22Rv1 (cell line): Measurements from ENCODE around the gene ZNF778.

ENCODE experiments used
- H3K27ac ChIP-seq: fragments of 450-650 bp; 2 replicates; pipeline ENCODE4 v1.5.1; 2017
- CTCF ChIP-seq: fragments of 450-650 bp; IDR thresholded peaks from 2 replicates; pipeline ENCODE4 v1.5.1; 2017; ENCODE audit warnings: mild to moderate bottlenecking
- ZFX ChIP-seq: fragments of 450-650 bp; IDR thresholded peaks from 2 replicates; pipeline ENCODE4 v1.6.1; 2017; ENCODE audit warnings: antibody characterized with exemption, borderline replicate concordance

The ZNF778 gene

GRCh38 chr16:89224665-89225064, 7.2 kb downstream of the ZNF778 start:
- TF ChIP-seq CTCF (no peak), ZFX (no peak)
- H3K27ac ChIP-seq = no peak overlapping the region

GRCh38 chr16:89230255-89230654, 12.8 kb downstream of the ZNF778 start:
- no peak overlapping the region for H3K27ac ChIP-seq
- TF ChIP-seq CTCF (no peak), ZFX (no peak)

GRCh38 chr16:89232107-89232506, 14.6 kb downstream of the ZNF778 start:
- TF ChIP-seq CTCF (no peak), ZFX (no peak)
- H3K27ac ChIP-seq = no peak overlapping the region

- TF ChIP-seq CTCF (no peak), ZFX (no peak)
- no peak overlapping the region for H3K27ac ChIP-seq
Observed at GRCh38 chr16:89233678-89234490, 16.4 kb downstream of the ZNF778 start.

GRCh38 chr16:89237733-89238132, 20.2 kb downstream of the ZNF778 start:
- no peak overlapping the region for H3K27ac ChIP-seq

GRCh38 chr16:89241187-89242007, 23.9 kb downstream of the ZNF778 start:
- TF ChIP-seq CTCF = no peak
- no peak for TF ChIP-seq ZFX
- H3K27ac ChIP-seq = peak overlapping the region; percentile 82

More at GRCh38 chr16:89237733-89238132, 20.2 kb downstream of the ZNF778 start:
- TF ChIP-seq CTCF = no peak
- no peak for TF ChIP-seq ZFX

- no peak overlapping the region for H3K27ac ChIP-seq
- no peak for TF ChIP-seq ZFX
- no peak for TF ChIP-seq CTCF
Observed at GRCh38 chr16:89242795-89243200, 25.3 kb downstream of the ZNF778 start.
